H1 (cell line): Measurements from ENCODE around the gene TMEM89. TPM values are rescaled to one million over a fixed set of nuclear protein-coding genes. Genes with fewer than 3 reads are reported as not detected.

Source experiments
- CTCF ChIA-PET: fragments of 300-600 bp; sonication (Branson Sonifier 250); formaldehyde crosslinking; loops from one replicate; lab custom pipeline; 2021; ENCODE audit not compliant: partially characterized antibody; lab: Charles Lee
- POLR2A ChIA-PET: fragments of 300-600 bp; sonication (Branson Sonifier 250); formaldehyde crosslinking; loops from one replicate; lab custom pipeline; 2021; ENCODE audit warnings: inconsistent platforms; ENCODE audit not compliant: partially characterized antibody; lab: Charles Lee
- DNase-seq, 2 experiments: peaks; one replicate each; pipeline versions ENCODE4 v3.0.0 to v3.0.0-alpha.2; 2010 to 2022; ENCODE audit warnings: low spot score in 2 of 2, low read depth in 1 of 2, mixed read lengths in 1 of 2
- FAIRE-seq: peaks from 2 replicates; lab custom pipeline; 2011; peaks lifted over from hg19 to GRCh38; lab: Jason Lieb, UNC
- H2AFZ ChIP-seq: 2 replicates; pipeline ENCODE4 v1.8.1; 2012; ENCODE audit warnings: low read length, inconsistent platforms
- H2AK5ac ChIP-seq: 2 replicates; pipeline ENCODE4 v1.6.1; 2013; ENCODE audit warnings: low read depth, low read length
- H2BK120ac ChIP-seq: replicated peaks from 2 replicates; pipeline ENCODE3; 2013; ENCODE audit warnings: low read depth, low read length, inconsistent platforms
- H2BK12ac ChIP-seq: 2 replicates; pipeline ENCODE4 v1.6.1; 2013; ENCODE audit warnings: low read depth, low read length
- H2BK15ac ChIP-seq: 2 replicates; pipeline ENCODE4 v1.6.1; 2013; ENCODE audit warnings: low read length
- H2BK20ac ChIP-seq: 2 replicates; pipeline ENCODE4 v1.6.1; 2013; ENCODE audit warnings: low read length
- H2BK5ac ChIP-seq: 2 replicates; pipeline ENCODE4 v1.6.1; 2013; ENCODE audit warnings: low read depth, low read length
- H3K14ac ChIP-seq: 2 replicates; pipeline ENCODE4 v1.6.1; 2013; ENCODE audit warnings: inconsistent platforms; ENCODE audit not compliant: insufficient read length
- H3K18ac ChIP-seq: 2 replicates; pipeline ENCODE4 v1.6.1; 2013; ENCODE audit warnings: low read length; ENCODE audit errors: extremely low read depth
- H3K23ac ChIP-seq: 2 replicates; pipeline ENCODE4 v1.6.1; 2013; ENCODE audit warnings: inconsistent platforms; ENCODE audit not compliant: insufficient read length
- H3K23me2 ChIP-seq: 2 replicates; pipeline ENCODE4 v1.6.1; 2013; ENCODE audit warnings: low read depth, low read length
- H3K27ac ChIP-seq: 2 replicates; pipeline ENCODE4 v1.6.1; 2011; ENCODE audit warnings: low read depth, low read length, inconsistent platforms
- H3K27me3 ChIP-seq, 4 experiments: replicated peaks in 1 of 4; 1 replicate in 1 of 4; 2 replicates in 3 of 4; pipeline versions ENCODE4 v1.6.1 to v1.8.1; 2011 to 2013; ENCODE audit warnings: low read length in 3 of 4, mild to moderate bottlenecking in 3 of 4, inconsistent platforms in 2 of 4, mixed read lengths in 2 of 4, moderate library complexity in 1 of 4; ENCODE audit not compliant: control insufficient read depth in 3 of 4, insufficient read depth in 3 of 4; ENCODE audit errors: extremely low read depth in 1 of 4
- H3K36me3 ChIP-seq, 4 experiments: 2 replicates each; pipeline versions ENCODE4 v1.6.1 to v1.8.1; 2011 to 2013; ENCODE audit warnings: mild to moderate bottlenecking in 4 of 4, low read length in 3 of 4, moderate library complexity in 2 of 4, control low read depth in 1 of 4, inconsistent platforms in 1 of 4; ENCODE audit not compliant: insufficient read depth in 4 of 4, control insufficient read depth in 2 of 4
- H3K4ac ChIP-seq: replicated peaks from 2 replicates; pipeline ENCODE3; 2013; ENCODE audit warnings: low read length, low read depth, mixed read lengths, inconsistent platforms; ENCODE audit not compliant: insufficient read length
- H3K4me1 ChIP-seq, 4 experiments: replicated peaks in 1 of 4; 1 replicate in 1 of 4; 2 replicates in 3 of 4; pipeline versions ENCODE4 v1.6.1 to v1.8.1; 2011 to 2013; ENCODE audit warnings: low read length in 3 of 4, inconsistent platforms in 2 of 4, mixed read lengths in 1 of 4; ENCODE audit not compliant: insufficient read depth in 4 of 4, control insufficient read depth in 3 of 4
- H3K4me2 ChIP-seq, 2 experiments: 2 replicates each; pipeline versions ENCODE4 v1.6.1 to v1.8.1; 2011 to 2013; ENCODE audit warnings: low read depth in 2 of 2, low read length in 2 of 2, control low read depth in 1 of 2, inconsistent platforms in 1 of 2, mild to moderate bottlenecking in 1 of 2; ENCODE audit not compliant: insufficient read depth in 1 of 2
- H3K4me3 ChIP-seq, 4 experiments: fragments of 200-600, 300-600 bp in 1 of 4; sonication (generic), shearing (Covaris generic), sonication (Bioruptor Twin) in 1 of 4; 2 replicates each; pipeline versions ENCODE4 v1.5.1 to v1.8.1; 2011 to 2016; ENCODE audit warnings: low read length in 4 of 4, low read depth in 3 of 4, control low read depth in 2 of 4, inconsistent platforms in 2 of 4, mild to moderate bottlenecking in 2 of 4, mixed read lengths in 1 of 4, moderate library complexity in 1 of 4; ENCODE audit not compliant: insufficient read depth in 2 of 4; ENCODE audit errors: extremely low read depth in 1 of 4
- H3K56ac ChIP-seq: replicated peaks from 2 replicates; pipeline ENCODE3; 2013; ENCODE audit warnings: low read depth, mild to moderate bottlenecking, mixed read lengths, low read length, inconsistent platforms; ENCODE audit not compliant: insufficient read length
- H3K79me1 ChIP-seq: 2 replicates; pipeline ENCODE4 v1.6.1; 2013; ENCODE audit warnings: low read depth, low read length, control low read depth
- H3K79me2 ChIP-seq, 2 experiments: 2 replicates each; pipeline versions ENCODE4 v1.6.1 to v1.8.1; 2012 to 2013; ENCODE audit warnings: low read length in 2 of 2, mild to moderate bottlenecking in 2 of 2, inconsistent platforms in 1 of 2; ENCODE audit not compliant: insufficient read depth in 2 of 2, control insufficient read depth in 1 of 2
- H3K9ac ChIP-seq, 4 experiments: replicated peaks in 1 of 4; 1 replicate in 1 of 4; 2 replicates in 3 of 4; pipeline versions ENCODE4 v1.6.1 to v1.8.1; 2011 to 2013; ENCODE audit warnings: low read depth in 3 of 4, low read length in 3 of 4, control low read depth in 2 of 4, mild to moderate bottlenecking in 2 of 4, moderate library complexity in 2 of 4, inconsistent platforms in 1 of 4; ENCODE audit errors: extremely low read depth in 1 of 4
- H3K9me3 ChIP-seq, 2 experiments: 2 replicates each; pipeline versions ENCODE4 v1.6.1 to v1.8.1; 2012 to 2013; ENCODE audit warnings: mild to moderate bottlenecking in 2 of 2, moderate library complexity in 2 of 2, control low read depth in 1 of 2, inconsistent platforms in 1 of 2, low read depth in 1 of 2, low read length in 1 of 2, mixed read lengths in 1 of 2; ENCODE audit not compliant: insufficient read depth in 2 of 2
- H4K20me1 ChIP-seq, 2 experiments: replicated peaks in 1 of 2; 2 replicates each; pipeline versions ENCODE3 to v1.8.1; 2011 to 2013; ENCODE audit warnings: inconsistent platforms in 2 of 2, low read length in 2 of 2, mild to moderate bottlenecking in 1 of 2; ENCODE audit not compliant: insufficient read depth in 2 of 2, control insufficient read depth in 1 of 2
- H4K5ac ChIP-seq: 2 replicates; pipeline ENCODE4 v1.6.1; 2013; ENCODE audit warnings: low read length, low read depth, mixed read lengths, inconsistent platforms; ENCODE audit not compliant: insufficient read length
- H4K8ac ChIP-seq: 2 replicates; pipeline ENCODE4 v1.8.0; 2013; ENCODE audit warnings: mild to moderate bottlenecking, moderate library complexity, low read length, inconsistent platforms; ENCODE audit not compliant: insufficient read depth; ENCODE audit errors: extremely low read depth
- H4K91ac ChIP-seq: replicated peaks from 2 replicates; pipeline ENCODE3; 2013; ENCODE audit warnings: low read length, mixed read lengths, inconsistent platforms; ENCODE audit not compliant: insufficient read length
- RBBP5 ChIP-seq: IDR thresholded peaks from 2 replicates; pipeline ENCODE4 v1.7.1; 2012; ENCODE audit warnings: low read depth, mild to moderate bottlenecking, inconsistent platforms, low read length, moderate library complexity, borderline replicate concordance
- SP1 ChIP-seq: IDR thresholded peaks from 2 replicates; pipeline ENCODE4 v1.6.1; 2011; ENCODE audit warnings: low read depth, low read length
- WGBS, 2 experiments: shearing (Covaris generic) in 1 of 2; methylation state at CpG; one replicate each; pipeline versions ENCODE4 v1.1.6 to v1.1.7; 2013 to 2015; ENCODE audit warnings: low lambda C conversion rate in 2 of 2, mixed read lengths in 2 of 2, inconsistent platforms in 1 of 2, low coverage in 1 of 2, missing lambda C conversion rate in 1 of 2; ENCODE audit not compliant: insufficient replicate concordance in 2 of 2, insufficient coverage in 1 of 2, insufficient read length in 1 of 2; ENCODE audit errors: extremely low coverage in 1 of 2, missing lambda C conversion rate in 1 of 2; 5-methylcytosine and 5-hydroxymethylcytosine counted together
- polyA plus RNA-seq, 7 experiments: library from polyadenylated mRNA; depleted of rRNA in 3 of 7; stranded (reverse) in 5 of 7; unstranded in 2 of 7; fragments of >200 nt in 5 of 7; fragments of 200-250 nt in 2 of 7; gene quantifications; 1 replicate in 5 of 7; 2 replicates in 1 of 7; 4 replicates in 1 of 7; pipeline versions ENCODE4 v1.2.1 to v1.2.3, GENCODE V29; 2011 to 2013; ENCODE audit warnings: missing spikeins in 2 of 7, mixed read lengths in 2 of 7
- total RNA-seq: library from RNA; stranded (reverse); fragmentation: NEBNext Ultra II Directional; extraction: Animal tissue kit (Norgen Biotek cat#: 25700); gene quantifications from 2 replicates; pipeline ENCODE4 v1.2.1, GENCODE V29; 2021

TMEM89 gene
- total and polyA plus RNA-seq, 2 of the 8 experiments (the other 6 are each of a cell fraction or from before 2014, with no cell fraction given) = not detected

- no peak for DNase-seq
- H3K79me1 ChIP-seq = peaks cover 2% of the 10 kb centered on the region; the same call in 1 of the 2 replicates
- H3K9me3 ChIP-seq = no peaks in the 10 kb centered on the region
- no peak overlapping the region for H3K27ac ChIP-seq
- no peak overlapping the region for H2AK5ac ChIP-seq
- no peaks in the 10 kb centered on the region for H3K79me2 ChIP-seq
- no peak overlapping the region for H3K56ac ChIP-seq
- H3K9ac ChIP-seq = peak overlapping the region in 2 of 4 experiments; percentile 8 to 62; a peak in 1 of 7 replicates
- no peak overlapping the region for H4K91ac ChIP-seq
- TF ChIP-seq RBBP5 = 0 out of 2 replicates have a peak, but pooled peaks have one; percentile 5
- no peak for TF ChIP-seq SP1
- TF ChIP-seq, all 59 proteins: peak for 1
- H4K5ac ChIP-seq = no peak overlapping the region
- no peak overlapping the region for H3K23ac ChIP-seq
- no peak overlapping the region for H2BK12ac ChIP-seq
- no peak overlapping the region for H4K8ac ChIP-seq
- H2AFZ ChIP-seq = no peak overlapping the region
- no peak overlapping the region for H2BK20ac ChIP-seq
- H2BK5ac ChIP-seq = no peak overlapping the region
- H3K27me3 ChIP-seq = 0 out of 7 replicates have a peak, but pooled peaks cover 0 to 4% (median 0%) of the 10 kb centered on the region in 4 experiments
- no peak overlapping the region for H3K4ac ChIP-seq
- peaks cover 0 to 13% (median 0%) of the 10 kb centered on the region in 4 experiments; a peak in 4 of 8 replicates for H3K36me3 ChIP-seq
- peak overlapping the region; percentile 46 to 83 (median 66) for H3K4me3 ChIP-seq
- no peak for FAIRE-seq
- WGBS, 2 experiments = 5% methylated on average over 22 of the region's 46 CpGs; no CpG with 5 or more reads in 1 of the 2 experiments
- H3K18ac ChIP-seq = no peak overlapping the region; the same call in 1 of the 2 replicates
- ChIA-PET POLR2A (interaction anchor here (0.5 to 11.1 kb wide), 35 partner anchors 10 to 371 kb away, joined by 3 to 175 read pairs (median 5); partner anchors contain the start of genes COL7A1, IMPDH2, IP6K2 and NCKIPSD), CTCF (interaction anchor here (0.7 to 5.2 kb wide), 10 partner anchors 10 to 80 kb away, joined by 3 to 27 read pairs (median 6); partner anchors contain the start of genes NCKIPSD and SLC26A6)
- no peak overlapping the region for H3K14ac ChIP-seq
- no peak overlapping the region for H2BK120ac ChIP-seq
- peak overlapping the region; percentile 77 to 94 for H3K4me2 ChIP-seq
- no peak overlapping the region for H2BK15ac ChIP-seq
- H3K4me1 ChIP-seq = peaks cover 0 to 12% (median 8%) of the 10 kb centered on the region in 4 experiments; a peak in 5 of 7 replicates
- peaks cover 12% of the 10 kb centered on the region; the same call in 1 of the 2 replicates for H3K23me2 ChIP-seq
- H4K20me1 ChIP-seq = peaks cover 10 to 28% of the 10 kb centered on the region in 2 experiments
Observed at GRCh38 chr3:48662145-48662752, 40.7 kb upstream of the TMEM89 start.
